ENCODE results near the gene KIF18A. TPM values are rescaled to one million over a fixed set of nuclear protein-coding genes. Genes with fewer than 3 reads are reported as not detected.

The KIF18A gene
- total RNA-seq (1 to 10 TPM; 1.2 to 6.6 (median 2.5) TPM), polyA plus RNA-seq (1 to 10 TPM in 1 of 3 donors, under 1 TPM in 2; 0.54 to 1.7 (median 0.61) TPM)
- long read RNA-seq, donor 1, partial matches to known transcripts: 0 of 1 reads
- long read RNA-seq, donor 1, other reads (novel, unspliced or antisense): 0 of 1 reads
- long read RNA-seq, donor 2, partial matches to known transcripts: 0 of 1 reads
- long read RNA-seq, donor 2, other reads (novel, unspliced or antisense): 0 of 1 reads

GRCh38 chr11:28107750-28108618, at the start of gene KIF18A, which contains the start of gene METTL15:
KIF18A (minus strand) TSS chr11:28108156; CDS start chr11:28097947, 10,209 bp downstream.
METTL15 (plus strand) TSS chr11:28108388; CDS start chr11:28113335, 4,947 bp downstream.
- no peaks in the 10 kb centered on the region for H3K9me3 ChIP-seq
- peaks cover 19 to 73% (median 54%) of the 10 kb centered on the region in 6 donors for H3K4me1 ChIP-seq
- peak within 1 kb of the TSS; percentile 52 to 74 (median 63) for H3K4me3 ChIP-seq
- WGBS, 5 donors: 0 to 1% (median 0%) methylated on average over 11 to 38 of the region's 38 CpGs
- peak; percentile 100 for DNase-seq
- H3K27ac ChIP-seq: peak within 1 kb of the TSS; percentile 50 to 89 (median 79)
- intact Hi-C loops (cut with DNase I; ENCODE audit: low total_unique reads): no loop called here
- TF ChIP-seq, protein P1, sequence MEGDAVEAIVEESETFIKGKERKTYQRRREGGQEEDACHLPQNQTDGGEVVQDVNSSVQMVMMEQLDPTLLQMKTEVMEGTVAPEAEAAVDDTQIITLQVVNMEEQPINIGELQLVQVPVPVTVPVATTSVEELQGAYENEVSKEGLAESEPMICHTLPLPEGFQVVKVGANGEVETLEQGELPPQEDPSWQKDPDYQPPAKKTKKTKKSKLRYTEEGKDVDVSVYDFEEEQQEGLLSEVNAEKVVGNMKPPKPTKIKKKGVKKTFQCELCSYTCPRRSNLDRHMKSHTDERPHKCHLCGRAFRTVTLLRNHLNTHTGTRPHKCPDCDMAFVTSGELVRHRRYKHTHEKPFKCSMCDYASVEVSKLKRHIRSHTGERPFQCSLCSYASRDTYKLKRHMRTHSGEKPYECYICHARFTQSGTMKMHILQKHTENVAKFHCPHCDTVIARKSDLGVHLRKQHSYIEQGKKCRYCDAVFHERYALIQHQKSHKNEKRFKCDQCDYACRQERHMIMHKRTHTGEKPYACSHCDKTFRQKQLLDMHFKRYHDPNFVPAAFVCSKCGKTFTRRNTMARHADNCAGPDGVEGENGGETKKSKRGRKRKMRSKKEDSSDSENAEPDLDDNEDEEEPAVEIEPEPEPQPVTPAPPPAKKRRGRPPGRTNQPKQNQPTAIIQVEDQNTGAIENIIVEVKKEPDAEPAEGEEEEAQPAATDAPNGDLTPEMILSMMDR (IDR thresholded peaks at IDR 0.05 in 8 of 11, conservative IDR thresholded peaks at IDR 0.05 in 3 of 11): peak in 2 of 11 experiments; percentile 17 to 35
- peak in 1 of 3 donors; percentile 71 for TF ChIP-seq POLR2A (IDR thresholded peaks at IDR 0.05)
- peak; percentile 90 to 97 (median 95) for TF ChIP-seq POLR2AphosphoS5 (IDR thresholded peaks at IDR 0.05)
- no peaks in the 10 kb centered on the region for H3K27me3 ChIP-seq (replicated peaks in 1 of 7)
- no peaks in the 10 kb centered on the region for H3K36me3 ChIP-seq

GRCh38 chr11:28153586-28153985, 45.6 kb upstream of the KIF18A start:
- Histone ChIP-seq H3K4me1 (no peaks in the 10 kb centered on the region), H3K4me3 (no peak overlapping the region), H3K36me3 (peaks cover 0 to 27% (median 16%) of the 10 kb centered on the region in 6 donors), H3K9me3 (no peaks in the 10 kb centered on the region), H3K27me3 (replicated peaks in 1 of 7) (no peaks in the 10 kb centered on the region), H3K27ac (no peak overlapping the region)
- no peak for DNase-seq
- WGBS, 5 donors: 93 to 99% (median 94%) methylated on average over 2 of the region's 2 CpGs
- TF ChIP-seq POLR2A (IDR thresholded peaks at IDR 0.05) (no peak), POLR2AphosphoS5 (IDR thresholded peaks at IDR 0.05) (no peak)
- intact Hi-C loops (cut with DNase I; ENCODE audit: low total_unique reads): no loop called here

- Histone ChIP-seq H3K36me3 (peaks cover 0 to 18% (median 8%) of the 10 kb centered on the region in 6 donors), H3K27me3 (replicated peaks in 1 of 7) (no peaks in the 10 kb centered on the region), H3K4me1 (no peaks in the 10 kb centered on the region), H3K4me3 (no peak overlapping the region), H3K9me3 (no peaks in the 10 kb centered on the region), H3K27ac (no peak overlapping the region)
- WGBS, 5 donors: 91 to 100% (median 97%) methylated on average over 2 of the region's 2 CpGs
- intact Hi-C loops (cut with DNase I; ENCODE audit: low total_unique reads): no loop called here
- no peak for DNase-seq
- TF ChIP-seq, protein P1 (IDR thresholded peaks at IDR 0.05 in 8 of 11, conservative IDR thresholded peaks at IDR 0.05 in 3 of 11): no peak
- TF ChIP-seq POLR2A (IDR thresholded peaks at IDR 0.05) (no peak), POLR2AphosphoS5 (IDR thresholded peaks at IDR 0.05) (no peak)
Observed at GRCh38 chr11:28152743-28153142, 44.8 kb upstream of the KIF18A start.

- 61 to 82% (median 77%) methylated on average over 2 of the region's 2 CpGs for WGBS, 5 donors
- Histone ChIP-seq H3K27ac (no peak overlapping the region), H3K9me3 (peaks cover 0 to 5% (median 2%) of the 10 kb centered on the region in 8 donors), H3K4me3 (no peak overlapping the region), H3K4me1 (peaks cover 0 to 6% (median 0%) of the 10 kb centered on the region in 6 donors), H3K27me3 (replicated peaks in 1 of 7) (no peaks in the 10 kb centered on the region), H3K36me3 (no peaks in the 10 kb centered on the region)
- TF ChIP-seq, protein P1 (IDR thresholded peaks at IDR 0.05 in 8 of 11, conservative IDR thresholded peaks at IDR 0.05 in 3 of 11): no peak
- no peak for TF ChIP-seq POLR2AphosphoS5 (IDR thresholded peaks at IDR 0.05)
- TF ChIP-seq POLR2A (IDR thresholded peaks at IDR 0.05): no peak
- DNase-seq: no peak
- intact Hi-C loops (cut with DNase I; ENCODE audit: low total_unique reads): no loop called here
Observed at GRCh38 chr11:28146123-28146751, 38.3 kb upstream of the KIF18A start.
